Measurements from ENCODE around the gene ACCS.

The ACCS gene

GRCh38 chr11:44101098-44101497 lies 35.0 kb downstream of the ACCS start:
- TF ChIP-seq CTCF (IDR thresholded peaks at IDR 0.05; ENCODE audit: low read depth, low read length): no peak
- DNase-seq (ENCODE audit: extremely low read depth, low read depth): no peak

GRCh38 chr11:44104481-44105294 lies 38.6 kb downstream of the ACCS start:
- no peak for DNase-seq (ENCODE audit: extremely low read depth, low read depth)
- TF ChIP-seq CTCF (IDR thresholded peaks at IDR 0.05; ENCODE audit: low read depth, low read length): no peak; the same call in 1 of the 2 replicates

GRCh38 chr11:44108260-44108659 lies 42.2 kb downstream of the ACCS start:
- TF ChIP-seq CTCF (IDR thresholded peaks at IDR 0.05; ENCODE audit: low read depth, low read length): no peak
- no peak for DNase-seq (ENCODE audit: extremely low read depth, low read depth)

- DNase-seq (ENCODE audit: extremely low read depth, low read depth): no peak
- TF ChIP-seq CTCF (IDR thresholded peaks at IDR 0.05; ENCODE audit: low read depth, low read length): peak; percentile 72
Measured at GRCh38 chr11:44110231-44110679, 44.2 kb downstream of the ACCS start.

- no peak for TF ChIP-seq CTCF (IDR thresholded peaks at IDR 0.05; ENCODE audit: low read depth, low read length)
- DNase-seq (ENCODE audit: extremely low read depth, low read depth): peak; percentile 60
Measured at GRCh38 chr11:44112091-44112821, 46.2 kb downstream of the ACCS start.

GRCh38 chr11:44113018-44113417 lies 46.9 kb downstream of the ACCS start:
- no peak for TF ChIP-seq CTCF (IDR thresholded peaks at IDR 0.05; ENCODE audit: low read depth, low read length)
- no peak for DNase-seq (ENCODE audit: extremely low read depth, low read depth)

GRCh38 chr11:44113572-44113971 lies 47.5 kb downstream of the ACCS start:
- TF ChIP-seq CTCF (IDR thresholded peaks at IDR 0.05; ENCODE audit: low read depth, low read length): no peak
- no peak for DNase-seq (ENCODE audit: extremely low read depth, low read depth)
